Esophagus muscularis mucosa (tissue), 4 donors: ENCODE measurements around the gene BPIFB2. TPM values are rescaled to one million over a fixed set of nuclear protein-coding genes. Genes with fewer than 3 reads are reported as not detected.

Source experiments
- DNase-seq: peaks from one replicate; pipeline ENCODE4 v3.0.0-alpha.2; 2017; ENCODE audit errors: extremely low spot score
- H3K27ac ChIP-seq, 4 donors: fragments of 200-600 bp; sonication (generic); replicated peaks in 1 of 4; 1 replicate in 3 of 4; 2 replicates in 1 of 4; pipeline ENCODE4 v1.5.1; 2016 to 2019; ENCODE audit warnings: mild to moderate bottlenecking in 1 of 4
- H3K27me3 ChIP-seq, 4 donors: fragments of 200-600 bp; sonication (generic); one replicate each; pipeline versions ENCODE4 v1.5.1 to v1.6.0; 2016 to 2019
- H3K36me3 ChIP-seq, 4 donors: fragments of 200-600 bp; sonication (generic); one replicate each; pipeline ENCODE4 v1.5.1; 2016 to 2019
- H3K4me1 ChIP-seq, 4 donors: fragments of 200-600 bp; sonication (generic); one replicate each; pipeline ENCODE4 v1.5.1; 2016 to 2019
- H3K4me3 ChIP-seq, 4 donors: fragments of 200-600 bp; sonication (generic); 1 replicate in 2 of 4; 2 replicates in 2 of 4; pipeline ENCODE4 v1.5.1; 2016 to 2019; ENCODE audit warnings: mild to moderate bottlenecking in 4 of 4, moderate library complexity in 1 of 4
- H3K9me3 ChIP-seq, 4 donors: fragments of 200-600 bp; sonication (generic); 1 replicate in 3 of 4; 2 replicates in 1 of 4; pipeline ENCODE4 v1.5.1; 2016 to 2019
- EP300 ChIP-seq: sonication (generic); formaldehyde crosslinking; IDR thresholded peaks from one replicate; pipeline ENCODE4 v1.6.1; 2017; ENCODE audit warnings: antibody characterized with exemption
- POLR2A ChIP-seq: fragments of 450-650 bp; IDR thresholded peaks from one replicate; pipeline ENCODE4 v1.6.1; 2017; ENCODE audit warnings: antibody characterized with exemption, moderate library complexity, mild to moderate bottlenecking, low read depth
- POLR2AphosphoS5 ChIP-seq, 2 donors: sonication (generic); formaldehyde crosslinking; IDR thresholded peaks; one replicate each; pipeline ENCODE4 v1.6.1; 2017; ENCODE audit warnings: antibody characterized with exemption in 2 of 2
- WGBS: methylation state at CpG from one replicate; pipeline ENCODE4 v1.1.5; 2018; 5-methylcytosine and 5-hydroxymethylcytosine counted together
- intact Hi-C: fragments of 100-400 bp; cut with DNase I; formaldehyde crosslinking; loops from one replicate; pipeline ENCODE4 v1.15.1; 2023
- total RNA-seq, 4 donors: library from RNA; depleted of rRNA; stranded (reverse); fragments of >200 nt; gene quantifications; one replicate each; pipeline versions ENCODE4 v1.1.0 to v1.2.1, GENCODE V29; 2016
- TF ChIP-seq, protein P1 (sequence below), 3 experiments: fragments of 200-600 bp in 2 of 3; fragments of 450-650 bp in 1 of 3; sonication (generic) in 2 of 3; IDR thresholded peaks; one replicate each; pipeline ENCODE4 v1.5.1; 2017 to 2019; ENCODE audit warnings: antibody characterized with exemption in 3 of 3, mild to moderate bottlenecking in 2 of 3, moderate library complexity in 1 of 3

The BPIFB2 gene
- total RNA-seq, 4 donors from 2014 or later: not detected

DNA sequence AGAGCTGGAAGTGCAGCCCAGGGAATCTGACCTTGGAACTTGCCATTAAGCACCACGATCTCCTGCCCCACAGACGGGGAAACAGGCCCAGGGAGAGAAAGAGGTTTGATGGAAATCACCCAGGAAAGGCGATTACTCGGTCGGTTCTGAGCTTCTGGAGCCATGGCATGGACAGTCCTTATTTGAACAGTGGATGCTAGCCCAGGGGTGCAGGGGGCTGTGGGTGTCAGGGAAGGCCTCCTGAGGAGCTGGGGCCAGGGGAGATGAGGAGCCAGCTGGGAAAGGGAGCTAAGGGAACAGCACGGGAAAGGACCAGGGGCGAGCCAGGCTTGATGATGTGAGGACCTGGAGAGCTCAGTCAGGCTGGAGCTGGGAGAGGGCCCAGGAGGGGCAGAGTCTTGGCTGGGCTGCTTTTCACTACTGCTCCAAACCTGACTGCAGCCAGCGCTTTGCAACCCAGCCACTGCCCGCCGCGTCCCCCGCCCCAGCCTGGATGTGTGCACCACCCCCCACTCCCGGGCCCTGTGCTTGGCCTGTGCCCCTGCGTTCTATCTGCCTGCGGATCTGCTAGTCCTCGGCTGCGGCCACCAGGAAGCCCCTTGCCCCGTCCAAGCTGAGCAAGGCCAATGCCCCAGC is 21.1 kb upstream of the BPIFB2 start:
- Histone ChIP-seq H3K9me3 (no peaks in the 10 kb centered on the region), H3K36me3 (no peaks in the 10 kb centered on the region), H3K27ac (no peak overlapping the region), H3K4me3 (no peak overlapping the region), H3K4me1 (peaks cover 0 to 7% (median 5%) of the 10 kb centered on the region in 4 donors), H3K27me3 (peaks cover 0 to 34% (median 0%) of the 10 kb centered on the region in 4 donors)
- 84% methylated on average over 10 of the region's 18 CpGs for WGBS
- TF ChIP-seq EP300: no peak
- no peak for TF ChIP-seq POLR2AphosphoS5 (IDR thresholded peaks at IDR 0.05)
- TF ChIP-seq, protein P1, sequence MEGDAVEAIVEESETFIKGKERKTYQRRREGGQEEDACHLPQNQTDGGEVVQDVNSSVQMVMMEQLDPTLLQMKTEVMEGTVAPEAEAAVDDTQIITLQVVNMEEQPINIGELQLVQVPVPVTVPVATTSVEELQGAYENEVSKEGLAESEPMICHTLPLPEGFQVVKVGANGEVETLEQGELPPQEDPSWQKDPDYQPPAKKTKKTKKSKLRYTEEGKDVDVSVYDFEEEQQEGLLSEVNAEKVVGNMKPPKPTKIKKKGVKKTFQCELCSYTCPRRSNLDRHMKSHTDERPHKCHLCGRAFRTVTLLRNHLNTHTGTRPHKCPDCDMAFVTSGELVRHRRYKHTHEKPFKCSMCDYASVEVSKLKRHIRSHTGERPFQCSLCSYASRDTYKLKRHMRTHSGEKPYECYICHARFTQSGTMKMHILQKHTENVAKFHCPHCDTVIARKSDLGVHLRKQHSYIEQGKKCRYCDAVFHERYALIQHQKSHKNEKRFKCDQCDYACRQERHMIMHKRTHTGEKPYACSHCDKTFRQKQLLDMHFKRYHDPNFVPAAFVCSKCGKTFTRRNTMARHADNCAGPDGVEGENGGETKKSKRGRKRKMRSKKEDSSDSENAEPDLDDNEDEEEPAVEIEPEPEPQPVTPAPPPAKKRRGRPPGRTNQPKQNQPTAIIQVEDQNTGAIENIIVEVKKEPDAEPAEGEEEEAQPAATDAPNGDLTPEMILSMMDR (IDR thresholded peaks at IDR 0.05): no peak
- TF ChIP-seq POLR2A: no peak
- intact Hi-C loops: no loop called here
- no peak for DNase-seq

GRCh38 chr20:32987044-32987825 is 20.3 kb upstream of the BPIFB2 start:
- no peaks in the 10 kb centered on the region for H3K36me3 ChIP-seq
- peaks cover 0 to 7% (median 5%) of the 10 kb centered on the region in 4 donors for H3K4me1 ChIP-seq
- no peak for TF ChIP-seq EP300
- no peak for TF ChIP-seq POLR2AphosphoS5 (IDR thresholded peaks at IDR 0.05)
- no peak for TF ChIP-seq POLR2A
- TF ChIP-seq, protein P1 (IDR thresholded peaks at IDR 0.05): no peak
- H3K27me3 ChIP-seq: peaks cover 0 to 36% (median 0%) of the 10 kb centered on the region in 4 donors
- no peak for DNase-seq
- whole genome bisulfite sequencing: 78% methylated on average over 10 of the region's 11 CpGs
- H3K27ac ChIP-seq: no peak overlapping the region
- intact Hi-C loops: no loop called here
- no peaks in the 10 kb centered on the region for H3K9me3 ChIP-seq
- no peak overlapping the region for H3K4me3 ChIP-seq

GRCh38 chr20:32988008-32988407 is 19.5 kb upstream of the BPIFB2 start:
- DNase-seq: no peak
- H3K27me3 ChIP-seq: peaks cover 0 to 36% (median 0%) of the 10 kb centered on the region in 4 donors
- WGBS: 89% methylated on average over 16 of the region's 16 CpGs
- H3K4me1 ChIP-seq: peaks cover 0 to 4% (median 0%) of the 10 kb centered on the region in 4 donors
- H3K9me3 ChIP-seq: no peaks in the 10 kb centered on the region
- no peaks in the 10 kb centered on the region for H3K36me3 ChIP-seq
- no peak overlapping the region for H3K4me3 ChIP-seq
- TF ChIP-seq POLR2A (no peak), POLR2AphosphoS5 (IDR thresholded peaks at IDR 0.05) (no peak), EP300 (no peak)
- TF ChIP-seq, protein P1 (IDR thresholded peaks at IDR 0.05): no peak
- H3K27ac ChIP-seq: no peak overlapping the region
- intact Hi-C loops: no loop called here

DNA sequence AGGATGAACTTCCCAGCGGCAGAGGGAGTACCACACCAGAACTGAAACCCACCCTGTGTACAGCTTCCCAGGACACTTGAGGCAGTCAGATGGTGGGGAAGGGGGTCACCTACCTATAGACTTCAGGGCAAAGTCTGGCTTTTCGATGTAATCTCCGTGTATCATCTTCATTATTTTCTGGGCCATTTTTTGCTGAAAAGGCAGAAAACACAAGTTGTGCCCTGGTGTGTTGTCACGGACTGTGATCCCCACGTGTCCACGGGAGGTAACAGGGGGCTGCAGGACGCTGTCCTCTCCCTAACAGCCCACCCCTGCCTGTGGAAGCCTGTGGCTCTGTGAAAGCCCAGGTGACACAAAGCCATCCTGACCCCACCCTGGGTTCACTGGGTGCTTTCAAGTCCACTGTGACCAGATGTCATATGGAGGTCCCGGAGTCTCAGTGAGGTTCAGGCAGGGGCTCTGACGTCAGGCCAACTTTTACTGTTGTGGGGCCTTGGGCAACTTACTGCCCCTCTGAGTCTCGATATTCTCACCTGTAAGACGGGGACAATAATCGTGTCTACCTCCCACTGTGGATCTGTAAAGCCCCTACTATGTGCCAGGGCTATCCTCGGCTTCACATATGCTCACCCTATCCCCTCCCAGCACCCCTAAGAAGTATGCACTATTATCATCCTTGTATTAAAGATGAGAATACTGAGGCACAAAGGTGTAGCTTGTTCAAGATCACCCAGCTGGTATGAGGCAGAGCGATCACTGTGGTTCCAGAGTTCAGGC is 17.8 kb upstream of the BPIFB2 start:
- no peaks in the 10 kb centered on the region for H3K4me1 ChIP-seq
- no peaks in the 10 kb centered on the region for H3K36me3 ChIP-seq
- intact Hi-C loops: no loop called here
- WGBS: 97% methylated on average over 13 of the region's 14 CpGs
- no peak for DNase-seq
- H3K4me3 ChIP-seq: no peak overlapping the region
- no peak overlapping the region for H3K27ac ChIP-seq
- TF ChIP-seq, protein P1 (IDR thresholded peaks at IDR 0.05): no peak
- TF ChIP-seq POLR2AphosphoS5 (IDR thresholded peaks at IDR 0.05) (no peak), EP300 (no peak), POLR2A (no peak)
- H3K9me3 ChIP-seq: no peaks in the 10 kb centered on the region
- peaks cover 0 to 36% (median 0%) of the 10 kb centered on the region in 4 donors for H3K27me3 ChIP-seq
